Measurements from ENCODE around the gene LPP.

LPP gene

GRCh38 chr3:188294823-188295487 lies 141.0 kb downstream of the LPP start:
- TF ChIP-seq REST (IDR thresholded peaks at IDR 0.05; ENCODE audit: insufficient read depth in 1 of 2, low read depth in 2 of 2, low read length in 2 of 2) = 0 out of 4 replicates have a peak, but pooled peaks of 1 of the 2 experiments have one; percentile 16
- TF ChIP-seq FOXP2 (optimal IDR thresholded peaks at IDR 0.05; ENCODE audit: borderline replicate concordance, extremely low read depth, extremely low read length, insufficient read depth) = peak; percentile 51
- 0 out of 2 replicates have a peak, but pooled peaks have one; percentile 60 for TF ChIP-seq SIN3A (IDR thresholded peaks at IDR 0.05; ENCODE audit: borderline replicate concordance, insufficient read depth, low read length)
- no peak for TF ChIP-seq TAF1 (IDR thresholded peaks at IDR 0.05; ENCODE audit: borderline replicate concordance, insufficient read depth, low read length)

- TF ChIP-seq POLR2AphosphoS5 (IDR thresholded peaks at IDR 0.05; ENCODE audit: low read depth, low read length) = no peak
- no peak for TF ChIP-seq REST (IDR thresholded peaks at IDR 0.05; ENCODE audit: insufficient read depth in 1 of 2, low read depth in 2 of 2, low read length in 2 of 2)
Observed at GRCh38 chr3:188295876-188296275, 141.9 kb downstream of the LPP start.

GRCh38 chr3:188296761-188297612 lies 143.0 kb downstream of the LPP start:
- TF ChIP-seq SIN3A (IDR thresholded peaks at IDR 0.05; ENCODE audit: borderline replicate concordance, insufficient read depth, low read length) = no peak
- no peak for TF ChIP-seq POLR2AphosphoS5 (IDR thresholded peaks at IDR 0.05; ENCODE audit: low read depth, low read length)
- TF ChIP-seq FOXP2 (optimal IDR thresholded peaks at IDR 0.05; ENCODE audit: borderline replicate concordance, extremely low read depth, extremely low read length, insufficient read depth) = no peak
- TF ChIP-seq TAF1 (IDR thresholded peaks at IDR 0.05; ENCODE audit: borderline replicate concordance, insufficient read depth, low read length) = no peak
- TF ChIP-seq REST (IDR thresholded peaks at IDR 0.05; ENCODE audit: insufficient read depth in 1 of 2, low read depth in 2 of 2, low read length in 2 of 2) = no peak

GRCh38 chr3:188298585-188298984 lies 144.6 kb downstream of the LPP start:
- no peak for TF ChIP-seq SIN3A (IDR thresholded peaks at IDR 0.05; ENCODE audit: borderline replicate concordance, insufficient read depth, low read length)
- no peak for TF ChIP-seq TAF1 (IDR thresholded peaks at IDR 0.05; ENCODE audit: borderline replicate concordance, insufficient read depth, low read length)
- TF ChIP-seq POLR2AphosphoS5 (IDR thresholded peaks at IDR 0.05; ENCODE audit: low read depth, low read length) = no peak
- no peak for TF ChIP-seq FOXP2 (optimal IDR thresholded peaks at IDR 0.05; ENCODE audit: borderline replicate concordance, extremely low read depth, extremely low read length, insufficient read depth)
- TF ChIP-seq REST (IDR thresholded peaks at IDR 0.05; ENCODE audit: insufficient read depth in 1 of 2, low read depth in 2 of 2, low read length in 2 of 2) = no peak
